ENCODE results near the gene ZNF608.

ZNF608 gene

GRCh38 chr5:124719113-124719967, 27.1 kb downstream of the ZNF608 start:
- DNase-seq (ENCODE audit: low spot score) = no peak

GRCh38 chr5:124718380-124718789, 28.1 kb downstream of the ZNF608 start:
- DNase-seq (ENCODE audit: low spot score) = no peak

DNA sequence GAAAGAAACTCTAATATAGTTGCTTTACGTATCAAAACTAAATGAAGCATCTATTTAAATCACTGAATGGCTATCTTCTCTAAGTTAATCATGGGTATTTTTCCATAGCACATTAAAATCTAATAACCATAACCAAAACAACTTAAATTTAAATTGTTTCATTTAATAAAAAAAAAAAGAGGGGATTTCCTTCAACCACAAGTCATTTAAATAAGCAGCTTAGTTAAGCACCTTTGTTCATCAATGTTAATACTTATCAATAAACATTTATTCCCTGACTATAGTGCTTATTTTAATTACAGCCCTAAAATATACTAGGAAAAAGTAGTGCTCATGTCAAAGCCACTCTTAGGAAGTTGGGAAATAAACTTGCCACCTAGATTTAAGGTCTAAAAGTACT, 30.3 kb downstream of the ZNF608 start:
- DNase-seq (ENCODE audit: low spot score) = no peak

DNA sequence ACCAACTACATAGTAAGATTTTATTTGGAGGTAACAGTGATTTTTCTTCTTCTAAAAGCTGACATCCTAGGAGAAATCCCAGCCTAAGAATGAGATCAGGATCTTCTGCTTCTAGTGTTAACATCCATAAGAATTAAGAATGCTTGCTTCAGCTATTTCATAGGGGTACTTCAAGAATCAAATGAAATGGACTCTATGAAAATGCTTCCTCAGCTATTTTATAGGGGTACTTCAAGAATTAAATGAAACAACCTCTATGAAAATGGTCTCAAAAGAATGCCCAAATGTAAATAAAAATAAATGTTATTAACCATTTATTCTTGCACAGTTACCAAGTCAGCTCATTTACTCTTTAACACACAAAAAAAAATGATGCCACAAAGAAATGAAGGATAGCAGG, 31.5 kb downstream of the ZNF608 start:
- DNase-seq (ENCODE audit: low spot score) = no peak

DNA sequence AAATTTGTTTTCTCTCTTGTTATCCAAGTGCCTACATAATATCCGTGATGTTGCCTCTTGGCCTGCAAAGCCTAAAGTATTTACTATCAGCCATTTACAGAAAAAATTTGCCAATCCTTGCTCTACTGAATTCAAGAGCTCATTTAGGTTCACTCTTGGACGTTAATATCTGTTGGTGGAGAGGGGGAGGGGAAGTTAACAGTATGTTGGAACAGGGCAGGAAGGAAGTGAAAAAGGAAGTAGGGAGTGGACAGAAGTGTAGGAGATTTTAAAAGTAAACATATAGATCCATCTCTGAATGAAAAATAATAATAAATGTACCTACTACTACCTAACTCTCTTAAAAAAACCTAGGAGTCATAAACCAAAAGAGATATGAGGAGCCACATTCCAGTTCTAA, 32.8 kb downstream of the ZNF608 start:
- no peak for DNase-seq (ENCODE audit: low spot score)

DNA sequence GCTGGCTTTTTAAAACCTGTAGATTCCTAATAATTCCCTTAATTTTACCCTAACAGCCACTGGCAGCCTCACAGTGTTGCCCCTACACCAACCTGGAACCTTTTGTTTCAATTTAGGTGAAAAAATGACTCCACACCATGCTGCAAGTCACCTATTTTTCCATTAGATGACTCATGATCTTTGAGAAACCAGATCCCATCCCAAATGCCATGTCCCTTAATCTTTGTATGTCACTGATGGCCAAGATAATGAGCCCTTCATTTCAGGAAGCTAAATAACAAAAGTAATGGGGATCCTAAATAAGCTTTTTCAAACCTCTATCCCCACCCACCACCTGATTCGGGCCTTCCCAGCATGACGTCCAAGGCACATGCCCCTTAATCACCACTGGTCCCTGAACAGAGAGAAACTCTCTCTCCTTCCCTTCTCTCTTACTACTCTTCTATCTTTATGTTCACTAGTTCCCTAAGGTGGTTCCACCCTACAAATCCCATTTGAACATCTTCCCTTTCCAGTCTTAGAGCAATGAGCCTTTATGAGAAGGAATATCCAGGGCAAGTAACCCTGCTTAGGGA, 33.6 kb downstream of the ZNF608 start:
- no peak for DNase-seq (ENCODE audit: low spot score)

DNA sequence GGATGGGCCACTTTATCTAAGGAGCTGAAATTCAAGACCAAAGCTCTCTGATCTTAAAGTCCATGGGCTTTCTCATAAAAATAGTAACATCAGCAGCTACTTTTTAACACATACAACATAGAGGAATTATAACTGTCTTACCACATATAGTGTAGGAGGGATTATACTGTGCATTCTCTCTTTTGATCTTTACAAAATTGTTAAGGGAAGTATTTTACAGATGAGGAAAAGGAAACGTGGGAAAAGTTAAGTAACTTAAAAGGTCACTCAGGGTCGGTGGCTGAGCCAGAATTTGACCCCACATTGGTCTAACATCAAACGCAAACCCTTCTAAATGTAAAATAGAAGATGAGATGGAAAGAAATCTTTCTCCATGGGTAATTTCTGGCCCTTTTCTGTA, 38.4 kb downstream of the ZNF608 start:
- DNase-seq (ENCODE audit: low spot score) = no peak

DNA sequence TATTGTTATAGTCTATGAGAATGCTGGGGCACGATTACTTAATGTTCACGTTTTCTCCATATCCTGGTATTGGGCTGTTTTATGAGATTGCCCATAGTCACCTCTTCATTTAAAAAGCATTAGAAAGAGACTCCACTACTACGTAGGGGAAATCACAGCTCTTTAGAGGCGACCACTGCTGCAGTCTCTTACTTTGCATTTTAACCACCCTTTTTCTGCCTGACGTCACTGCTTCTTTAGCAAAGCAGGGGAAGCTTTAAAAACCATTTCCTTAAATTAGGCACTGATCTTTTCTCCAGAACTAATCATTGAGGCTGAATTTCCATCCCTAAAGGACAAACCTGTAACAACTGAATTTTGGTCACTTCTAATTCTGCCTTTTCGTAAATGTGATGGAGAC, 38.9 kb downstream of the ZNF608 start:
- peak; percentile 63 for DNase-seq (ENCODE audit: low spot score)

DNA sequence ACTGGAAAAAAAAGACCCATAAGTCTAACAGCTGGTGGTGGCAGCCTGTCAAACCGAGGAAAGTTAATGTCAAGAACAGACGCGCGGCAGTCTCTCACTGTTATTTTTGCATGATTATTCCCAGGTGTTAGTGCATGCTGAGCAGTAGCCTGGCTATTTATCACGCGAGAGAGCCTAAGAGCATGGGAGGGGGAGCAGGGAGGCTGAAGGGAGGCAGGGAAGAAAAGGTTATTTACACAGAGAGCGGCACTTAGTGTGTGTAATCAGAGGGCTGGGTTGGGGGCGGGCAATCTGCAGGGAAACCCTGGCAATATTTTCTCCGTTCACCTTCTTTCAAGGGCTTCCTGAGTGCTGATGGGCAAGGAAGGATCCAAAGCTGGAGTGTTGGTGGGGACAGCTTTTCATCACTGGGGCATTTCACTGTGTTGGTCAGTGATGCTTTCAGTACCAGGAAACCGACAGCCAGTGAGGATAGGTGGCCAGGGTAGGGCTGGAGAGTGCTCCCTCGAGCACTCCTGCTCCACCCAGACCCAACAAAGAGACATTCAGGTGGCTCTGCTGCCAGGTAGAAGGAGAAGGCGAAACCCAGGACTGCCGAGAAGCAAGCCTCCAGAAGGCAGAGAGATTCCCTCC, 39.6 kb downstream of the ZNF608 start:
- no peak for DNase-seq (ENCODE audit: low spot score)

- no peak for DNase-seq (ENCODE audit: low spot score)
Measured at GRCh38 chr5:124706051-124706450, 40.4 kb downstream of the ZNF608 start.

DNA sequence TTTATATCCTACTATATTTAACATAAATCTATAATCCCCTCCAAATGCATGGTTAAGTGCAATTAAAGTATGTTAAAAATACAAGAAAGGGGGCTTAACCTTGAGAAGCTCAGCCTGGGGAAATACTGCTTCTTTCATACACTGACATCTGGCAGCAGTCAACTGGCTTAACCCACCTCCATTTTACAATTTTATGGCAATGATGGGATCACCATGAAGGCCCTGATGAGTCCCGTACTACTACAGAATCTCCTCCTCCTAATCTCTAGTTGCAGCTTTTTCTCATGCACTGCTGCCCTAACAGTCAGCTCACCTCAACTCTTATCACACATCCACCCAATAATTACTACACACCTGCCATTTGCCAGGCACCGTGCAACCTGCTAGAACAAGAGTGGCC, 40.9 kb downstream of the ZNF608 start:
- no peak for DNase-seq (ENCODE audit: low spot score)

DNA sequence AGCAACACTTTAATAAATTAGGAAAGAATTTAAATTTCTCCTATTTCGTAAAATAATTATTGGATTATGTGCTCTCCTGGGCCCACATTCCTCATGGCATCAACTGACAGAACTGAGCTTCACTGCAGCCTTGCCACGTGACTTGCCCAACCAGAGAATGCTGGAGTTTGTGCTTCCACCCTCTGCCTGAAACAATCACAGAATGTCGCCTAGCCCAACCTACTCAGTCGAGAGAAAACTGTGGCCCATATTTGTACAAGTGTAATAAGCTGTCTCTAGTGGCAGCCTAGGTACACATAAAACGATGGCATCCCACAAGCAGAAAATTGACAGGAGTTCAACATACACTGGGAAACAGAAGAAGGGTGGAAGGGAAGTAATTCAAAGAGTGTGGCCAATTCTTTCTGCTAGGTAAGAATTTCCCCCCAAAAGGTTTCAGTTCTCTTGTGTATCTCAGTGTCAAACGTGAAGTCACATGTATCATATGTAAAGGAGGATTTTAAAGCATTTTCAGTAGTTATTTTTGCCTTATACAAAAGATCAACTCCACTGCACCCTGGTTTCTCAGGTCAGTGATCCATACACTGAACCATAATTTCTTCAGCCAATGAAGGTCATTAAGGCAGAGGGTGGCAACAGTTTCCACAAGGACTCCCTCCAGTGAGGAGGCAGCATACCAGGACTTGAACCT, 41.7 kb downstream of the ZNF608 start:
- DNase-seq (ENCODE audit: low spot score) = no peak

GRCh38 chr5:124703995-124704394, 42.4 kb downstream of the ZNF608 start:
- no peak for DNase-seq (ENCODE audit: low spot score)

- no peak for DNase-seq (ENCODE audit: low spot score)
Measured at GRCh38 chr5:124702525-124702924, 43.9 kb downstream of the ZNF608 start.

DNA sequence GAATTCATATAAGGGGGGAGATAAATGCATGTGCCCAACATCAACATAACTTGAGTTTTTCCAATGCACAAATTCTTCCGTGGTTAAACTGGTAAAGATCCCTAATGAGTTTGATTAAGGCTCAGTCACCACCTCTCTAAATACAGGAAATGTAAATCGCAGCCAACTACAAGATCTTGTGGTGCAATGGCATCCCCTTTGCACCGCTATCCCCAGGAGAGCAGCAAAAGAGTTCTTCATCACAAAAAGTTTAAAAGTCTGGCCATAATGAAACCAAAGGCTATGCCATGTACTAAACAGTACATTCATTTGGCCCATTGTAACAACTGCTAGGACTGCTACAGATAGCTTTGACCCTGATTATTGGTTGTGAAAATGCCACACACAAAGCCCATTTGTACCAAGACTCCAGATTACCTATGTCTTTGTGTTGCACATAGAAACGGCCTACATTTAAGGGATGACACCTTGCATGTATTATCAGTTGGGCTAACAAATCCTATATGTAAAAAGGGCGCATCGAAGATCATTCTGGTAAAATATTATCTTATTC, 44.5 kb downstream of the ZNF608 start:
- no peak for DNase-seq (ENCODE audit: low spot score)

DNA sequence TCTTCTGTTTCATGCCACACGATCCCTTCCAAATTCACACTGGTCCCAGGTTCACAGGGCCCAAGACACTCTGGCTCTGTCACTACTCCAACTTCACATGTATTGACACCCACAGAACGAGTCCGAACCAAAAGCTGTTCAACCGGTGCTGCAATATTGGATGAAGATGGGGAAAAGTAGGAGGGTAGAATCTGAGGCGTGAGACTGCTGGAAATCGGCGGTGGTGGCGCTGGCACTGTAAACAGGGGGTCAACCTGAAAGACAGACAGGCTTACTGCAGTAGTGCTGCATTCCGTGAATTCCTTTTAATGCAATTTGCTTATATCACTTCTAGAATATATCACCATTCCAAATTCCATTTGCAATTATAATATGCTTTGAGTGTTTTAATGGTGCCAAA, 45.4 kb downstream of the ZNF608 start:
- DNase-seq (ENCODE audit: low spot score) = no peak

DNA sequence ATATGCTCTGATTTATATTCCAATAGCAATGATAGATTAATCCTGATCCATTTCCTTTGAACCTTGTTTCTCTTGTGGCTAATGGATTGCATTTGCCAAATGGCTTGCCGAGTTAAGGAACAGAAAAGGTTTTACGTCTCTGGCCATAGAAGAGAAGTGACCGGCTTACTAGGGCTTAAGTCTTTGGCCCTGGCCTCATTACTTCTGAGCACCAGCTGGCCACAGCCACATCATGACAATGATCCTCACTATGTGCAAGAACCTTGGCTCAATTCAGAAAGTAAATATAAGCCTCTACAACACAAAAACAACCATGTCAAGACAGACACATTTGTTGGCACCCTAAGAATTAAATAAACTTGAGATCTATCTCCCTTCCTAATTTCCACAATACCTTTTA, 46.1 kb downstream of the ZNF608 start:
- no peak for DNase-seq (ENCODE audit: low spot score)

DNA sequence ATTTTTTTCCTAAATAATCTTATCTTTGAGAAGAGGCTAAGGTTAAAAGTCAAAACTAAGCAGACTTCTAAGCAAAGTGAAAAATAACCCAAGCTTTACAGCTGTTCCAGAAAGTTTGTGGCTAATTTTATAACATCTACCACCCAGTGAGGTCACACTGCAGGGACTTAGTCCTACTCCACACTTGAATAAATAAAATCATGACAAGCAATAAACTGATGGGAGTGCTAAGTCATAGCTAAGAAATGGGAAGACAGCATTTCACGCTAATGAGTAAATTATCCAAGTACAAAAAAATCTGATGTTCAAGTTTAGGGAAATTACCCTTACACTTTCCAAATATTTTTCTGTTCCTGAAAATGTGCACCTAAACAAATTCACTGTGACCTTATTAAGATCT, 47.7 kb downstream of the ZNF608 start:
- DNase-seq (ENCODE audit: low spot score) = no peak

GRCh38 chr5:124697933-124698591, 48.4 kb downstream of the ZNF608 start:
- DNase-seq (ENCODE audit: low spot score) = no peak

DNA sequence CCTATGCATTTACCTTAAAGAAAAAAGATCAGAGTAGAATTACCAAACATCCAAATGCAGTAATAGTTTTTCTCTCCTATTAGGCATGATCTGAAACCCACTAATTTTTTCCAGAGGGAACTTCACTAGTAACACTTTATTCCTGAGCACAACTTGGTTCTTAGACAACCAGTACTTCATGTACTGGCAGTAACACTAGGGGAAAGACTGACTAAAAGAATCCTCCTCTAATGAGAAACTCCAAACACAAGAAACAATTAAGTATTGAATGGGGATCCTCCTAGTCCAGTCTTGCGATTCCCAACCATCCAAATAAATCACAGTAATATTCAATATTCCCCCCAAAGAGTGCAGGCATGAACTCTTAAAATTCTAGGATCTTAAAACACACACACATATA, 48.9 kb downstream of the ZNF608 start:
- no peak for DNase-seq (ENCODE audit: low spot score)

DNA sequence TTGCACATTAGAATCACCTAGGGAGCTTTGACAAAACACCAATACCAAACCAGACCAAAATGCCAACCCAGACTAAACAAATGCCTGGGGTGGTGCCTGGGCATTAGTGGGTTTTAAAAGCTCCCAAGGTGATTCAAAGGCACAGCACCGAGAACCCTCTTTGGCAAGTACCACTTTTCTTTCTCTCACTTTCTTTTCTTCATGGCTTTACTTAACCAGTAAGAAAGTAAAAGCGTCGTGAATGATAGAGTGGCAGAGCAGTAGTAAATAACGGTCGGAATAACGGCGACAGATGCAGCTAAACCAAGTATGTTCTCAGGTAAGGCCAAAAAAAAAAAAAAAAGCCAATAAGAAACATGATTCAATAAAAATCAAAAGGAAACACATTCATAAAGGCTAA, 49.5 kb downstream of the ZNF608 start:
- DNase-seq (ENCODE audit: low spot score) = no peak
